IPS DF 6.9 (cell line): ENCODE measurements around the gene GNB5.

Source experiments
- DNase-seq: peaks from one replicate; pipeline ENCODE4 v3.0.0-alpha.2; 2013; ENCODE audit warnings: low read depth, low spot score
- H3K27ac ChIP-seq: one replicate; pipeline ENCODE4 v1.5.1; 2013; ENCODE audit warnings: low read length, control low read depth
- H3K27me3 ChIP-seq: 2 replicates; pipeline ENCODE4 v1.6.1; 2013; ENCODE audit warnings: mild to moderate bottlenecking, low read length; ENCODE audit not compliant: control insufficient read depth, insufficient read depth
- H3K36me3 ChIP-seq: 2 replicates; pipeline ENCODE4 v1.6.1; 2013; ENCODE audit warnings: low read length; ENCODE audit not compliant: control insufficient read depth, insufficient read depth
- H3K4me1 ChIP-seq: 2 replicates; pipeline ENCODE4 v1.6.1; 2013; ENCODE audit warnings: low read length; ENCODE audit not compliant: control insufficient read depth, insufficient read depth
- H3K4me3 ChIP-seq: 2 replicates; pipeline ENCODE4 v1.5.1; 2013; ENCODE audit warnings: mild to moderate bottlenecking, low read length
- H3K9me3 ChIP-seq: 2 replicates; pipeline ENCODE4 v1.6.1; 2013; ENCODE audit warnings: low read length, inconsistent platforms; ENCODE audit not compliant: control insufficient read depth, insufficient read depth
- WGBS: extraction: QIAGEN DNeasy Blood & Tissue Kit; methylation state at CpG from one replicate; pipeline ENCODE4 v1.1.7; 2013; ENCODE audit warnings: mixed read lengths, missing lambda C conversion rate; ENCODE audit not compliant: insufficient read length, insufficient coverage; 5-methylcytosine and 5-hydroxymethylcytosine counted together

Gene GNB5

DNA sequence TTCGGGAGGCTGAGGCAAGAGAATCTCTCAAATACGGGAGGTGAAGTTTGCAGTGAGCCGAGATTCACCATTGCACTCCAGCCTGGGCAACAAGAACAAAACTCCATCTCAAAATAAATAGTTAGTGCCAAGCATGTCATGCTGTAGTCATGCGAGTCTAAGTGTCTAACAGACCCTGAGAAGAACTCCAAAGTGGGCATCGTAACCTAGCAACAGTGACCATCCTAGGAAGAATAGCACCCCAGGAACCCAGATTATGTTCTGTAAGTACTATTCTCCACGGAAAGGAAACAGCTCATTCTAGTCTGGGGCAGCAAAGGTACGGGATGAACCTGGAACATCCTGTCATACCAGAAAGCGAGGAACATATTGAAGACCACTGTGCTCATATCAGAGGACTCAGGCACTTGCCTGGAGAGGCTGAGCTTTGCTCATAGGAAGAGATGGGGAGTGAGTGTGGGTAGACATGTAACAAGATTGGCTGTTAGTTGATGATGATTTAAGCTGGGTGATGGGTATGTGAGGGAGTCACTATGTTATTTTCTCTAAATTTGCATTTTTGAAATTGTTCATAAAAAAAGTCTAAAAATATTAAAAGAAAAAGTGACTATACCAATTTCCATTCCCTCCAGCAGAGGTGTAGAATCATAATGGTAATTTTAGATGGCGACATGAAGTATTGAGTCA is 110.3 kb downstream of the GNB5 start:
- no peaks in the 10 kb centered on the region for H3K27me3 ChIP-seq
- DNase-seq, result no peak
- H3K4me3 ChIP-seq, result no peak overlapping the region
- peaks cover 1% of the 10 kb centered on the region; the same call in 1 of the 2 replicates for H3K4me1 ChIP-seq
- H3K9me3 ChIP-seq, result no peaks in the 10 kb centered on the region
- H3K36me3 ChIP-seq, result no peaks in the 10 kb centered on the region
- no CpG with 5 or more reads among the region's 9 CpGs for WGBS
- H3K27ac ChIP-seq, result no peak overlapping the region

DNA sequence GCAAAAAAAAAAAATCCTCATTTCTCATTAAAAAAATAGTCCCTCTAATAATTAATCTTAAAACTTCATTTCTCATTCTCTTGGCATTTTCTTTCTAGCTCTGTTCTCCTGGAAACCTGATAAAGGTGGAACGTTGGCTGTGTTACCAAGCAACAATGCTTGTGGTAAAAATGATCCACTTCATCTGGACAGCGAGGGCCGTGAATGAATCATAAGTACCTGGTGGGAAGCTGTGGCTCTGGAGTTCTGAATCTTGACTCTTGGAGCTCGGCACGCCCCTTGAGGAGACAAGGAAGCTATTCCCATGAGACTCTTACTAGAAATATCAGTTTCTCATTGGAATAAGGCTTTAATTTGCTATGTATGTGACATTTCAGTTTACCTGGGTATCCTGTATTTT is 111.2 kb downstream of the GNB5 start:
- Histone ChIP-seq H3K9me3 (no peaks in the 10 kb centered on the region), H3K27ac (no peak overlapping the region), H3K27me3 (no peaks in the 10 kb centered on the region; the same call in 1 of the 2 replicates), H3K4me3 (no peak overlapping the region), H3K4me1 (peaks cover 1% of the 10 kb centered on the region; the same call in 1 of the 2 replicates), H3K36me3 (no peaks in the 10 kb centered on the region)
- no peak for DNase-seq
- WGBS, result no CpG with 5 or more reads among the region's 5 CpGs

DNA sequence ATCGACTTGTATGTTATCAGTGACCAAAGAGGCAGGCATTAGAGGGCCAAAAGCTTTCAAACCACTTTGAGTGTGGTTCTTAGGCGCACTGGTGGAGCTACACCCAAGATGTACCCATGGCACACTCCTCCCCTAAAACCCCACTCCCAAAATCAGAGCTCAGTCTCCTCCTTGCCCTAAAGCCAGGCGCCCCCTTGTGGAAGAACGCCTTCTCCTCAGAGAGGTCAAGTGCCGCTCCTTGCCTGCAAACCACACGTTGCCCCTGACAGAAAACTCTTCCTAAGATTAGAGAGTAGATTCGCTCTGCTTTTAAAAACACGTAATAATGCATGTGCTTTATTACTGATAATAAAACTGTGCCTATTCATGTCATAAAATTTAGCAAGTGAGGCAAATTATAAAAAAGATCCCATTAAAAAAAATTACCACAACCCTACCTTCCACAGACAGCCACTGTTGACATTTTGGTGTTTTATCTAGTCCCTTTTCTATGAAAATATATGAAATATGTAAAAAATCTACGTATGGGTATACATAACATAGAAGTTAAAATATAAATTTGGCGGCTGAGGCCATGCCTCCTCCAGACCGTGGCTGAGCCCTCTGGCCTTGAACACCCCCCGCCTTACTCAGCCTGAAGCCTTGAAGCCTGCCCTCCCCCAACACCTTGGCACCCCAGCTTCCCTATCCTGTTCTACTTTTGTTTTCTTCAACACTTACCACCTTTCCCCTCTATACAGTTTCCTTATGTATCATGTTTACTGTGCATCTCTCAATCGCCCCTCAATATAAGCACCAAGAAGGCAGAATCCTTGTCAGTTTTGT is 112.1 kb downstream of the GNB5 start:
- Histone ChIP-seq H3K27me3 (no peaks in the 10 kb centered on the region; the same call in 1 of the 2 replicates), H3K4me1 (peaks cover 1% of the 10 kb centered on the region; the same call in 1 of the 2 replicates), H3K4me3 (no peak overlapping the region), H3K36me3 (no peaks in the 10 kb centered on the region), H3K27ac (no peak overlapping the region), H3K9me3 (no peaks in the 10 kb centered on the region)
- WGBS, result no CpG with 5 or more reads among the region's 13 CpGs
- peak; percentile 73 for DNase-seq

DNA sequence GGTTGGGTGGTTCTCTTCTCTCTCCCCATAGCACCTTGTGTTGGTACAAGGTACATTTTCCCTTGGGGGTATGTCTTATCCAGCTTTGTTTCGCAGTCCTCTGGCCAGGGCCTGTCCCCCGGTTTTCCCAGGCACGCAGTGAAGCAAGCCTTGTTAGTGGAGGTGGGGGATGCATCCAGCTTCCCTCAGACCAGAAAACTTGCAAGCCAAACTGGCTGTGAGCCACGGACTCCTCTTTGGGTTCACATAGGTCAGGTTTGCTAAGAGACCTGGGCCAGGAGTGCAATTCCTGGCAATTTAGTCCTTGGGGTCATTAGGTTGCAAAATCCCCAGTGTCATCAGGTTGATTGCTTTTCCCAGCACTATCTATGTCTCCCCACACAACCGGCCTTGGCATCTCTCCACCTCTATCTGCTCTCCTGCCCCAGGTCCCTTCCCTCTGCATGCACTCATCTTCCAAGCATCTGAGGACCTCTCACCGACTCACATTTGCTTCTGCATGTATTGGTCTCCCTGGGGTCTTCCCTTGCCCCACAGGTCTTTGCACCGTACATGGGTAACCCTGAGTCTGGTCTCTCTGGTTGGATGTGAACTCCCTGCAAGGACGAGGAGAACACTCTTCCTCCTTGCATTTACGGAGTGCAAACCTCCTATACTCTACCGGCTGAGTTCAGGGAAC is 112.9 kb downstream of the GNB5 start:
- no CpG with 5 or more reads among the region's 10 CpGs for WGBS
- H3K4me1 ChIP-seq, result peaks cover 1% of the 10 kb centered on the region; the same call in 1 of the 2 replicates
- H3K36me3 ChIP-seq, result no peaks in the 10 kb centered on the region
- no peaks in the 10 kb centered on the region; the same call in 1 of the 2 replicates for H3K27me3 ChIP-seq
- H3K9me3 ChIP-seq, result no peaks in the 10 kb centered on the region
- no peak overlapping the region for H3K27ac ChIP-seq
- H3K4me3 ChIP-seq, result no peak overlapping the region
- DNase-seq, result no peak

GRCh38 chr15:52076889-52077781 is 114.1 kb downstream of the GNB5 start:
- Histone ChIP-seq H3K4me3 (no peak overlapping the region), H3K27me3 (no peaks in the 10 kb centered on the region; the same call in 1 of the 2 replicates), H3K27ac (no peak overlapping the region), H3K36me3 (no peaks in the 10 kb centered on the region), H3K4me1 (peaks cover under 1% of the 10 kb centered on the region; the same call in 1 of the 2 replicates), H3K9me3 (no peaks in the 10 kb centered on the region)
- no peak for DNase-seq
- no CpG with 5 or more reads among the region's 11 CpGs for WGBS

DNA sequence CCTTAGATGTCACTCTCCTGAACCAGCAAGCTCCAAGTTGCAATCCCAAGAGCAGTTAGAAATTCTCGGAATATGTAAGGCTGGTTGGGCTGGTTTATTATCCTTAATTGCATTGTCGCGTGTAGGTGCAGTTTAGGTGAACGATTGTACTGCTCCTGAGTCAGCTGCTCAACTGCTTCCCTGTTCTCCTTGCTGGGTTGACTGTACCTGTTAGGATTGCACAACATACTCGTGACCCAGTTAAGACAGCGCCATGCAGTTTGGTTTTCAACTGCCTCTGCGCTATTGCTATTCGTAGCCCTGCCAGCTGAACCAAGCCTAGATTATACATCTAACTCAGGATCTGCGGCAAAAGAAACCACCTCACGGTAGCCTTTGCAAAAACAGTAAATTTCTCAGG is 119.6 kb downstream of the GNB5 start:
- DNase-seq, result no peak
- Histone ChIP-seq H3K27me3 (no peaks in the 10 kb centered on the region; the same call in 1 of the 2 replicates), H3K9me3 (no peaks in the 10 kb centered on the region), H3K4me1 (no peaks in the 10 kb centered on the region), H3K36me3 (no peaks in the 10 kb centered on the region), H3K27ac (no peak overlapping the region), H3K4me3 (no peak overlapping the region)
- no CpG with 5 or more reads among the region's 10 CpGs for WGBS

- Histone ChIP-seq H3K27ac (no peak overlapping the region), H3K9me3 (no peaks in the 10 kb centered on the region), H3K4me3 (no peak overlapping the region), H3K4me1 (no peaks in the 10 kb centered on the region), H3K36me3 (no peaks in the 10 kb centered on the region), H3K27me3 (no peaks in the 10 kb centered on the region)
- no CpG with 5 or more reads among the region's 5 CpGs for WGBS
- no peak for DNase-seq
Observed at GRCh38 chr15:52069559-52069958, 121.6 kb downstream of the GNB5 start.

- Histone ChIP-seq H3K36me3 (peaks cover 4% of the 10 kb centered on the region; the same call in 1 of the 2 replicates), H3K4me3 (no peak overlapping the region), H3K27me3 (no peaks in the 10 kb centered on the region), H3K9me3 (no peaks in the 10 kb centered on the region), H3K4me1 (no peaks in the 10 kb centered on the region), H3K27ac (no peak overlapping the region)
- WGBS, result no CpG with 5 or more reads among the region's 2 CpGs
- no peak for DNase-seq
Observed at GRCh38 chr15:52068004-52068615, 123.1 kb downstream of the GNB5 start.

DNA sequence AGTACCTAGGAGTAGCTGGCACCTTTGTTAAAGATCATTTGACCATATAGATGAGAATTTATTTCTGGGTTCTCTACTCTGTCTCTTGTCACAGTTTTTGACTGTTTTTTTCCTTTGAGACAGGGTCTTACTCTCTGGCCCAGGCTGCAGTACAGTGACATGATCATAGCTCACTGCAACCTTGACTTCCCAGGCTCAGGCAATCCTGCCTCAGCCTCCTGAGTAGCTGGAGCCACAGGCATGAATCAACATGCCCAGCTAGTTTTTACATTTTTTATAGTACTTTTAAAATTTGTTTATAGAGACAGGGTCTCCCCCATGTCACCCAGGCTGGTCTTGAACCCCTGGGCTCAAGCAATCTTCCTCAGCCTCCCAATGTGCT is 123.7 kb downstream of the GNB5 start:
- no peaks in the 10 kb centered on the region for H3K27me3 ChIP-seq
- H3K4me3 ChIP-seq, result no peak overlapping the region
- no peaks in the 10 kb centered on the region for H3K4me1 ChIP-seq
- DNase-seq, result no peak
- H3K36me3 ChIP-seq, result peaks cover 4% of the 10 kb centered on the region; the same call in 1 of the 2 replicates
- H3K27ac ChIP-seq, result no peak overlapping the region
- no peaks in the 10 kb centered on the region for H3K9me3 ChIP-seq
